Cardiac septum (tissue), 1 donor: Measurements from ENCODE around the gene MTIF3. TPM values are rescaled to one million over a fixed set of nuclear protein-coding genes. Genes with fewer than 3 reads are reported as not detected.
A peak's percentile ranks its signal among the peaks of the same experiment; 100 is the strongest.

Source experiments
- DNase-seq: peaks from one replicate; pipeline ENCODE4 v3.0.0-alpha.2; 2020; ENCODE audit warnings: low spot score
- intact Hi-C: fragments of 100-400 bp; cut with DNase I; formaldehyde crosslinking; loops from one replicate; pipeline ENCODE4 v1.14.0; 2022
- total RNA-seq: library from RNA; stranded (reverse); fragmentation: NEBNext Ultra II Directional; extraction: Animal tissue kit (Norgen Biotek cat#: 25700); gene quantifications from one replicate; pipeline ENCODE4 v1.2.1, GENCODE V29; 2021
- donor health status: DM: no; HTN: no; CAD: no.

Gene MTIF3
- total RNA-seq, 1 donor from 2014 or later: 83.8 TPM

DNA sequence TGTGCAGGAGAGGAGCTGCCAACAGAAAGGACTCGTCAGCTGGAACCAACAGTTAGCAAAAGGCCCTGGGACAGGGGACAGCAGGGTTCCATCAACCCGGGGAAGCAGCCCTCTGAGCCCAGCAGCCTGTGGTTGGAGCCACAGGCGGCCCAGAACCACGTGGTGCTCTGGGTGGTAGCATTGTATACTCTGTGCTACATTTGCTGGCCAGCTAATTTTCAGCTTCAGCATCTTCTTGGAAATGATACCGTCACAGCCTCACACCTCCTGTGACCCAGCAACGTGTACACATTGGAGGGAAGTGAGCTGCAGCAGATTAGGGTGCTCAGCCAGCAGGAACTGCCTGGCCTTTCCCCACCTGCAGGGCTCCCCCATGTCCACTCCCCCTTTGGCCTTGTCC, 13.1 kb upstream of the MTIF3 start:
- intact Hi-C loops: no loop called here
- DNase-seq: no peak

DNA sequence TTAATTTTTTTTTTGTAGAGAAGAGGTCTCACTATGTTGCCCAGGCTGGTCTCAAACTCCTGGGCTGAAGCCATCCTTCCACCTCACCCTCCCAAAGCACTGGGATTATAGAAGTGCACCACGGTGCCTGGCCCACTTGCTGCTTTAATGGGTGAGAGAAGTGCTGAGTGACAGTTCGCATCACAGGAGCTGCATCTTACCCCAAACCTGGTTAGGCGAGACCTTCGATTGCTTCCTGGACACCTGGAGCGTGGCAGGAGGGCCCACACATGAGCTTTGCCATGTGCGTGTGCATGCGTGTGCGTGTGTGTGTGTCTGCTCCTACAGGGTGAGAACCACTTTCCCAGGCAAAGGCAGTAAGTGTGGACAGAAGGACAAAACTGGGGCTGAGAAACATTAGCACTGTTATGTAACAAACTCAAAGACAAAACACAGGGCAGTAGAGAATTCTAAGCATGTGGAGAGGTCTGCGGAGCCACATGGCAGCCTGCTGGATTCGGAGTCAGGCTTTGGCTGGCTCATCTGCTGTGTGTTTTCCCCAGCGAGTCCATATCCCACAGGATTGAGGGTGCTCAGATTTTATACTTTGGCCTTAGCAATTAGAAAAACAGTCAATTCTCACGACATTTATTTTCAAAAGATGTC, 11.7 kb upstream of the MTIF3 start:
- intact Hi-C loops: no loop called here
- no peak for DNase-seq

DNA sequence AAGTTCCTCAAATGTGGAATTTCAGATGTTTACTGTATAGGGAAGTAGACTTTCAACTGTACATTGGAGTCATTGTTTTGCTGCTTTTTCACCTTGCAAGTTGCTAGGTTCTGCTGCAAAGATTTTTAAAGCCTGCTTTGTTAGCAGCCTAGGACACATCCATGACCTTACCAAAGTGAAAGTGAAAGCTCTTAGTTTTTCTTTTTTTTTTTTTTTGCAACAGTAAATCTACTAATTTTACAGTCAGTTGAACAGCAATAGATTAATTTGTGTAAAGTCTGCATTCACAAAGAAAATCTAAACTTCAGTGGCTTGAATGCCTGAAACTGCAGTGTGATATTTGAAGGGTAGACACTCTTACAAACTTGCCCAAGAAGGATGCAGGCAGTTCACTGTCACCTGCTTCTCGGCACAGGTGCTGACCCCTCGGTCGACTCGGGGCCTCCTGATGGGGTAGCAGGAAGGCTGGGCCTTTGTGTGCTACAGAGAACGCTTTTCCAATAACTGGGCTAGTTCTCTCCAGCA, 5.0 kb upstream of the MTIF3 start:
- no peak for DNase-seq
- intact Hi-C loops: no loop called here

DNA sequence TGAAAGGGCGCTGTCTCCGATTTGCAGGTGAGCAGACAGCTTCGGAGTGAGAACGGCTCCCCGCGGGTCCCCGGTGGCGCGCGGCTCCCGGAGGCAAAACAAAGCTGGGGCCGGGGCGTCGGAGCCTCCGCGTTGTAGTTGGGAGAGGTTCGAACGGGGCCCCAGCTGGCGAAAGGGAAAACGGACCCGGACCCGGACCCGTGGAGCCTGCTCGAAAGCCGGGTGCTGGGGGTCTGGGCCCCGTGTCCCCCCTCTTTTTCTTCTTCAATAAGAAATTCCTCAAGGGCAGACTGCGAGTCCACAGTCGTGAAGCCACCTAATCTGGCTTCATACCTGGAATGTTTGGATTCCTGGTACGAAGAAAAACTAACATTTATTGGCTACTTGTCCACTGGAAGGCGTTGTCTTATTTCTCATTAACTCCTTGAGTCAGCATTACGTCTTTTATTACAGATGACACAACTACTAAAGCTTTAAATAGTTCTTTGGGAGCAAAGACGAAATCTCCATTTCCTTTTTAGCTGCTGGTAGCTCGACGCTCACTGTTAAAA, 632 bp upstream of the MTIF3 start:
- intact Hi-C loops: loop anchor here (1.0 kb wide), 2 partner anchors 27 to 169 kb away; partner anchors contain the start of genes GTF3A and LNX2
- peak; percentile 79 for DNase-seq

DNA sequence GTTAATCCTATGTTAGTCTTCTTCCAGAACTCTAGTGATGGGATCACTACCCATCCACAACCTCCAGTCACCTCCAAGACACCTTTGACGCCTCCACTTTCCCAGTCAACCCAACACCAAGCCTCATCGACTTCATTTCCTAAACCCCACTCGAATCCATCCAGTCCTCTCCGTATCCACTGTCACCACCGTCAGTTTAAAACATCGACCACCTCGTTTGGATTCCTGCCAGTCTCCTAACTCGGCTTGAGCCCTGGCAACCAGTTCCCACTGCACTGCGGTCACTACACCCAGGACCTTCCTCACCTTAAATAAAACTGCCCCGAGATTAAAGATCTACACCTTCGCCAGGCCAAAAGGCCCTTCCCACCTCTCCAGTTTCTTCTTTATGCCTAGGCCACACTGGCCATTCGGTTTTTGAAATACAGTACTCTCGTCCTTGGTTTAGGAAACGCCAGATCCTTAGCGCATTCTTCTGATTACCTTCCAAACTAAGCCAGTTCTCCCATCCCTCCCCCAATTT, 1.2 kb downstream of the MTIF3 start:
- intact Hi-C loops: no loop called here
- no peak for DNase-seq

DNA sequence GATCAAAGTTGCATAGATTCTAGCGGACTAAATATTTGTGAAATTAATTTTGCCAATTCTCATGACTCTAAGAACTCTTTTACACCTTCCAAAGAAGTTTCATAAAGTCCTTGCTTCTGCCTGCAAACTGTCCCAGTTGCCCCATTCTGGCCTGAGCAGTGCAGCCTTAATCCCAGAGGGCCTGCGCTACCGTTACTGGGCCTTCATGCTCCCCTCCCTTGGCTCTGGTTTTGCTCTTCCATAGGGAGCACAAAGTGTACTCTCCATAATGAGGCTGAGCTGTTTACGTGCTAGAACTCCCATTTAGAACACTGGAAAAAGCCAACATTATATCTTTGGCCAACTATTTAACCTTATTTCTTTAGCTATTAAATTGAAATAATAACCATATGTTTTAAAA, 2.1 kb downstream of the MTIF3 start:
- DNase-seq: no peak
- intact Hi-C loops: no loop called here

DNA sequence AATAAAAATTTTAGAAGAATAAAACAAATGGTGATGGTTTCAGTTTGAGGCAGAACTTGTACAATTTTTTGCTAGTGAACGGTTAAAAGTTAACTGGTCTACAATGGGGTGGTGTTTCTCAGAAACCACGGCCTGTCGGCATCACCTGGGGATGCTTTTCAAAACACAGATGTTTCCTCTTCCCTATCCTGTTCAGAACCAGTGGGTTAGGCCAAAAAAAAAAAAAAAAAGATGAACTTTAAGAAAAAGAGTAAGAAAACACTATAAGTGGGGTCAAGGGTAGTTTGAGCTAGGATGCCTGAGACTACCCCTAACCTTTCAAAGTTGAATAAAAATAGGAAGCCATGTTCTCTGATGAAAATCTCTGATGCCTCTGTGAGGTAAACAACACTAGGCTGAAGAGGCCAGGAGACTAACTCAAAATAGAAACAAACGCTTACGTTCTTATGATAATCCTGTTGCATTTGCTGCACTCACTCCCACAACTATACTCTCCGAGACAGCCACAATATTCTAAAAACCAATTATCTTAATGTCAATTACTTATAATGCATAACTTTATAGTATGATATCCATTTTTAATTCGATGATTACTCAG, 3.3 kb downstream of the MTIF3 start:
- intact Hi-C loops: no loop called here
- no peak for DNase-seq

DNA sequence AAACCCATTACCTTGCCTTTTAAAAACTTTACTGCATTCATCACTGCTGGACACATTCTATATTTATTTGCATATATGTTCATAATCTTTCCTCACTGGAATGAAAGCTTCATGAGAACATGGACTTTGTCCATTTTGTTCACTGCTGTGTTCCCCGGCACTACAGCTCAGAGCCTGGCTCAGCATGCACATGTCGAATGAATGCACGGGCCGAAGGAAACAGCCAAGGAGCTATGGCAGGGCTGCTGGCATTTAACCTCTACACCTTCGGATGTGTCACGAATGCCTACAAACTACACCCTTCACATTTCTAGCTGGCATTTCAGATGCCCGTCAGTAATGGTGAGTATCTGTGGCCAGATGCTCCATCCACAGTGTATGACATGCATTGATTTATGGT, 7.6 kb downstream of the MTIF3 start:
- intact Hi-C loops: no loop called here
- DNase-seq: no peak

DNA sequence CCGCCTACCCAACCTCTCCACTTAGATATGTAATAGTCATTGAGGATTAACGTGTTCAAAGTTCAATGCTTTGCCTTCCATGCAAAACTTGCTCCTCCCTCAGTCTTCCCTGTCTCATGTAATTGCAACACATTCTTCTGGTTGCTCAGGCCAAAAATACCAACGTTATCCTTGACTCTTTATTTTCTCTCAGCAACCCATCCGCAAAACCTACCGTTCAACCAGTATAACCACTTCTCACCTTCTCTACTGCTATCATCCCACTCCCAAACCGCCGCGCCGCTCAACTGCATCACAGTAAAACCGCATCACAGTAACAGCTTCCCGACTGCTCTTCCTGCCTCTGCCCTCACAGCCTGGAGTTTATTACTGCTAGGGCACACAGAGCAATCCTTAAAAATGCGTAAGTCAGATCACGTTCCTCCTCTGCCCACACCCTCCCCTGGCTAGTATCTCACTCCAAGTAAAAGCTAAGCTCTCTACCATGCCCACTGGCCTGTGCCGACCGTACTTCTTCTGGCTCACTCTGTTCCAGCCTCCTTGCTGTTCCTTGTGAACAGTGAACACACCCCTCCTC, 8.2 kb downstream of the MTIF3 start:
- intact Hi-C loops: no loop called here
- DNase-seq: no peak

DNA sequence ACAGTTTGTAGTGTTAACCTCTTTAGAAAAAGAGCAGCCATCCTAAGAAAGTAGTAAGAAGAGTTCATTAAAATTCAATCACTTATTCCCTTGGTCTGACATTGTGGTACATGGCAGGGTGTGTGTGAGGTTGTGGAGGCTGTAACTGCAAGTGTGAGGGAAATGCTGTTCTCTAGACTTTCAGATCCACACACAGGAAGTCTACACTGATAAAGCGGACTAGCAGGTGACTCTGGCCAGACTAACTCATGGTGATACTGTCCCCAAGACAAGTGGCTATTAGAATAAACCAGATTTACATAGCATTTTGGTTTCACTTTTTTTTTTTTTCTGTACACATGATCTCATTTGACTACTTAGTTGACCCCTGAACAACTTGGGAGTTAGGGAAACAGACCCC, 10.0 kb downstream of the MTIF3 start:
- intact Hi-C loops: no loop called here

DNA sequence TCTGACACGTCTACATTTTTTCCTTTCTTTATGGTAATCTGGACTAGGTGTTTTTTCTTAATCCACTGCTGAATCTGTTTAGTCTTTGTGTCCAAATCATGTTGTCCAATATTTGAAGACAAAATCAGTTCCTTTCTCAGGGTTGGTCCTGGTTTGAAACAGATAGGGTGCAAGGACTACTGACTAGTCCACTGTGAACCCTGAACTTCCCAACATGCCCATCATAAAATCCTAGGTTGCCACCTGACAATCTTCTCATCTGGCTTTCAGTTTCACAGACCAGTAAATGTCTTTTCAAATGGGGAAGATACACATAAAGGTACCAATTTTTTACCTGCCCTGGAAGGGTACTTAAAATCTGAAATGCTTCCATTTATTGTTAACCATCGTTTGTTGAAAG, 13.2 kb downstream of the MTIF3 start:
- DNase-seq: no peak
- intact Hi-C loops: no loop called here

More for the DNA sequence above, 10.0 kb downstream of the MTIF3 start:
- no peak for DNase-seq

DNA sequence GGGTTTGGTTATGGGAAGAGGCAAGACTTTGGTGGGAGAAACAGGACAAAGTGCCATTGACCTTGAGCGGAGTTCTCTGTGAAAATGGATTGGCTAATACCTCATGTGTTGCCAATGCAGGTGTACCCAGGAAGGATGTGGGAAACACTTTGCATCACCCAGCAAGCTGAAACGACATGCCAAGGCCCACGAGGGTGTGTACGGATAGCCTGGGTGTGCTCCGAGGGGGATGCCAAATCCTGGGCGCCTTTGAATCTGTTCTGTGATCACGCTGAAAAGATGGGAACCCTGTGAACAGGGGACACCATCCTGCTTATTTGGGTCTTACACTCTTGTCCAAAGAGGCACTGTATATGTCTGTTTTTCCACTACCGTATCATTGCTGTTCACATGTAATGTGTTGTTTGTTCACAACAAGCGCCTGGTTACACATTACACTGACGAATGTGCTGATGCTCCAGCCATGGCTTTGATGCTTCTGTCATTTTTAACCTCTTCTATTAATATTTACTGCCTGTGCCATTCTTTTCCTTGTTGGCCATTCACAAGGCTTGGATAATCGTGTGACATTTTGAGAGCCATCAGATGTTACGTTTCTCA, 17.7 kb downstream of the MTIF3 start:
- no peak for DNase-seq
- intact Hi-C loops: no loop called here

DNA sequence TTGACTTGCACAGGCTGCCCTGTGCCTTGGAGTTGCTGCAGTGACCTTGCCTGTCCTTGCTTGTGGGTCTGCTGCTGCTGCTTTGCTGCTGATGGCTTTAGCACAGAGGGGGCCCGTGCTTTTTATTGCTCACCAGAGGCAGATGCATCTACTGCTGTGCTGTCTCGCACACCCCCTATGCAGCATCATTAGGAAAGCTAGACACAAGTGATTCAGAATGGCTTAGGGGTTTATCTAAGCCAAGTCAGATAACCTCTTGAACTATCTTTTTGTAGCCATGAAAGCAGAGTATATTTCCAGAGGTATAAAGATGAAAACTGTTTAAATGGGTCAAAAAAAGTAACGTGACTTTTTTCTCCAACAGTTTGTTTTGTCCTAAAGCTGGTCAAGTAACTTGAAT, 18.2 kb downstream of the MTIF3 start:
- DNase-seq: no peak
- intact Hi-C loops: no loop called here

DNA sequence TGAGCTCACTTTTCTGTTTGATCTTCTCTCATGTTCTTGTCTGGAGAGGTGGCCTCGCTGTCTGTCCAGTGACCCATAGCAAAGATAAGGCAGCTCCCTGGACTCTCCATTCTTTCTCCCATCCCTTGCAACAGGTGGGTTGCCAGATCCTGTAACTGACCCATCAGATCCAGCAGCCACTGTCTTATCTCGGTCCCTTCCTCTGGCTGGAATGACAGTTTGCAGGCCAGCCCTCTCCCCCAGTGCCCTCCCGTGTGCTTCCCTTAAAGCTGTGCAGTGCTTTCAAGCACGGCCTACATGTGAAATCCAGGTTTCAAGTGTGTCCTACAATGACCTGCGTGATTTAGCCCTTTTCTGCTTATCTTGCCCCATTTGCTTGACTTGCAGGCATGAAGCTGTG, 22.2 kb downstream of the MTIF3 start:
- no peak for DNase-seq
- intact Hi-C loops: loop anchor here (5.0 to 10.0 kb wide), 3 partner anchors 173 to 253 kb away; partner anchors contain the start of genes LNX2, POLR1D, RPL21 and USP12

DNA sequence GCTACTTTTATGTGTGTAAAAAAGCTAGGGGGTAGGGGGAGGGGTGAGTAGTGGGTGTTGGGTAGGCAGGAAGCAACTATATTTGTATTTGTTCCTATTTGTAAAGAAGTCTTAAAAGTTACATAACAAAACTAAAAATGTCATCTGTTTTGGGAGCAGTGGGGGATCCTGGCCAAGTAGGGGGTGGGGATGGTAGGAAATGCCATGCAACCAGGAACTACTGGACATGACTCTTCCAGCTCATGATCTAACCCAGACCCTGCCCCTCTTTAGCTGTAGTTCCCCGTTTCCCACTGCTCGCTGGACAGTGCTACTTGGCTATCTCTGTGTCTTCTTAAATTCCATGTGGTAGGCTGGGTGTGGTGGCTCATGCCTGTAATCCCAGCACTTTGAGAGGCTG, 22.7 kb downstream of the MTIF3 start:
- DNase-seq: no peak

DNA sequence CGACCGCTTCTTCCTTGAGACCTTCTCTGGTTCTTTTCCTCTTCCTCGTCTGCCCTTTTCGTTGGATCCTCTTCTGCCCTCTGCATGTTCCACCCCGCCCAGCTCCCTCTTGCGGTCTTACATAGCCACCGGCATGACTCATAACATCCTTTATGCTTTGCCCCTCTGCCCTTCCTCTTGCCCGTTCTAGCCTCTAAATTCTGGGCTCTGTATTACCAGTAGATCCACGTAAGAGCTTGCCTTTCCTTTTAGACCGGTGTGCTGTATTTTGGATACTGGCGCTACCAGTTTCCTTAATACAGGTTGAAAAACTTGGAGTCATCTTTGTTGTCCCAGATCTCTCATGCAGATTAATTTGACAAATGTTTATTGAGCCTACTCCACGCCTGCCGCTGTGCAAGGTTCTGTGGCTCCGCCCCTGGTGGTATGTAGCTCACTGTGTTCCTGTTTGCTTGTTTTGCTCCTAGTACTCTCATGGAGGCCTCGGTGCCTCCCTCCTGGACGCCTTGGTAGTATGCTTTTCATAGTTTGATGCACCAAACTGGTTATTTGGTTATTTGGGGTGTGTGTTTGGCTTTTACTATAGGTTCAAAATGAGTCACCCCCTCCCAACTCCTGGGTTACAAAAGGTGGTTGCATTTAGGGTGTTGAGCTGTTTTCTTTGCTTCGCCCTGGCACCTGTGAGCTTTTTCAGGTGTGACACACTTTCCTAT, 24.3 kb downstream of the MTIF3 start:
- intact Hi-C loops: loop anchor here (5.0 to 10.0 kb wide), 3 partner anchors 171 to 251 kb away; partner anchors contain the start of genes LNX2, POLR1D, RPL21 and USP12
- peak; percentile 88 for DNase-seq

More for the DNA sequence above, 22.7 kb downstream of the MTIF3 start:
- intact Hi-C loops: loop anchor here (5.0 to 10.0 kb wide), 3 partner anchors 173 to 253 kb away; partner anchors contain the start of genes LNX2, POLR1D, RPL21 and USP12

DNA sequence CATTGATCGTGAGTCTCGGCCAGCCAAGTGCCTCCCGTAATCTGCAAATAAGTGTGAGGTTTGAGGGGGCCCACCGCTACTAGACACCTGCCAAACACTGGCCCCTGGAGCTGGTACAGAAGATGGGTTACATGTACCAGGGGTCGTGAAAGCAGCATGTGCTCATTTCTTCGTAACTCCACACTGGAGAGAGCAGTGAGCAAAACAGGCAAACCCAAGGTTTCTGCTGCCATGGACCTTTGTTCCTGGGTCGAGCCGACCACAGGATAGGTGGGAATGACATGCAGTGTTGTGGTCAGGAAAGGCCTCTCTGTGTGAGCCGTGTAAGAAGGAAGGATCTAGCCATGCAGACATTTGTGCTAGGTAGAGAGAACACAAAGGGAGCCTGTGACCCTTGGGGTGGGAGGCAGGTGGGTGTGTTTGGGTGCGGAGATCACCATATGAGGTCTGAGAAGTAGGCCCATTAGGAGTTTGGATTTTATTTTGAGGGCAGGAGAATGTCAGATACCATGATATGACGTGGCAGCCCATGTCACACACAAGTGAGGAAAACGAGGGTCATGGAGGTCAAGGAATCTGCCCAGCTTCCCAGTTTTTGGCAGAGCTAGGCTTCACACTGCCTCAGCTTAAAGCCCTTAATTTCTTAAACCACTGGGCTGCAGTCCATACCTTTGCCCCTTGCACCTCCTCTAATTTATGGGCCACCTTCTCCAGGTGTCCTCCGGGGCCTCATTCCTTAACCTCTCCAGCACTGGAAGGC, 25.0 kb downstream of the MTIF3 start:
- intact Hi-C loops: loop anchor here (5.0 to 10.0 kb wide), 3 partner anchors 171 to 251 kb away; partner anchors contain the start of genes LNX2, POLR1D, RPL21 and USP12
- no peak for DNase-seq
